Activated CD8-positive, alpha-beta memory T cell treated with anti-CD3 and anti-CD28 coated beads for 48 hours (primary cell): ENCODE data around the gene MARS1.

Experiments
- DNase-seq, 3 experiments: peaks; one replicate each; pipeline ENCODE4 v3.0.0-alpha.2; 2020; ENCODE audit warnings: low read depth in 2 of 3, low spot score in 2 of 3

MARS1 gene

GRCh38 chr12:57526477-57527126, 38.7 kb downstream of the MARS1 start:
- DNase-seq: no peak

DNA sequence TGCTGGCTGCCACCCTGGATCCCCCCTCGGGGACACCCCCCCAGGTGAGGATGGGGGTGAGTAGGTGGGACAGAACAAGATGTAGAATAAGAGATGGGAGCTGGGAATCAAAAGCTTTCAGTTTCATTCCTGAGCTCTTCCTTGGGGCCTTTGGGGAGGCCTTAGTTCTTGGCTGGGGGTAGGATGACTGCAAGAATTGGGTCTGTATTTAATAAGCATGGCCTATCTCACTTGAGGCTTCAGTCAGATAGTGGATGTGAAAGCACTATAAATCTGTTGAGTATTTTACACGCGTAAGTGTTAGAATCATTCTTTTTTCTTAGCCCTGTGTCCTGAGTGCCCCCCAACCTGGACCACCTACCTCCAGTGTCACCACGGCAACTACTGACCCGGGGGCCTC, 39.3 kb downstream of the MARS1 start:
- no peak for DNase-seq

DNA sequence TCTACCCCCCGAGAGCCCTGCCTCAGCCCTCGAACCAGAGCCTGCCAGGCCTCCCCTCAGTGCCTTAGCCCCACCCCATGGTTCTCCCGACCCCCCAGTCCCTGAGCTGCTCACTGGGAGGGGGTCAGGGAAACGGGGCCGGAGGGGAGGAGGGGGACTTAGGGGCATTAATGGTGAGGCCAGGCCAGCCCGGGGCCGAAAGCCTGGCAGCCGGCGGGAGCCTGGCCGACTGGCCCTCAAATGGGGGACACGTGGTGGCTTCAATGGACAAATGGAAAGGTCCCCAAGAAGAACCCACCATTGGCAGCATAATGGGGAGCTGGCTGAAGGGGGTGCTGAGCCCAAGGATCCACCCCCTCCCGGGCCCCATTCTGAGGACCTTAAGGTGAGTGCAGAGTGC, 40.3 kb downstream of the MARS1 start:
- DNase-seq: no peak

DNA sequence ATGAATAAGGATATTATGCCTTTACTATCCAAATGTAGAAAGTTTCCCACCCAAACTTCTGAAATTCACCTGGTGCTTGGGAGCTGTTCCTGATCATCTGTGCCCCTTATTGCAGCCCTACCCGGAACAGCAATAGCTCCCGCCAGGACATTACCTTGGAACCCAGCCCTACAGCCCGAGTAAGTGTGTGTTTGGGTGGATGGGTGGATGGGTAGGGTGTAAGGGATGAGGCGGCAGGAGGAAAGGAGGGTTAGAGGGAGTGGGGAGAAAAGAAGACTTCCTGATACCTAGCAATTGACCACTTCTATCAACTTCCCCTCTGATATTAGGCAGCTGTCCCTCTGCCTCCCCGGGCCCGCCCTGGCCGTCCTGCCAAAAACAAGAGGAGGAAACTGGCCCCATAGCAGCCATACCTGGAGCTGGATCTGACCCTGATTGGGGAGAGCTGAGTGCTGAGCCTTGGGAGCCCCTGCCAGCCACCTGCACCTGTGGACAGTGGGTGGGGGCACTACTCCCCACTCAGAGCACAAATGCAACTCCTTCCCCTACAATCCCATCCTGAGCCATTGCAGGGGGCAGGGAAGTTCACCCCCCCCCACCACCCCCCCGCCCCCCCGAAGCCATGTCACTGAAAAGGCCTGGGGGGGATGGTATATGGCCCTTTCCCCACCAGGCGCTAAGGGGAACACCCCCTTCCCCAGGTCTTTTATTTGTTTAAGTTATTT, 41.1 kb downstream of the MARS1 start:
- DNase-seq: no peak

DNA sequence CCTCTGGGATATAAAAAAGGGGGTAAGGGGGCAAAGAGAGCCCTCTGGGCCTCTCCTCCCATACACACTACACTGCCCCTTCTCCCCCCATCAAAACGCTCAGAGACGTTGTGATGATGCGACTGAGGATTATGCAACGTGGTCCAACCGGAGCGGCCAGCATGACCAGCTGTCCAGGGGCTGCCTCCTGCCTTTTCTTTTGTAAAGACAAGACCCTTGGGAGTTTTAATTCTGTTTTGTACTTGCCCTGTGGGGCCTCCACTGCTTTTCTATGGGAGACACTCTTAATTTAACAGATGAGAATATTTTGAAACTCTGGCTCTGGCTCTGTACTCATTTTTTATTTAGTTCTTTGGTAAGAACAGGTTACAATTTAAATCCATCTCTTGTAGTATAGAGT, 42.0 kb downstream of the MARS1 start:
- DNase-seq: no peak

DNA sequence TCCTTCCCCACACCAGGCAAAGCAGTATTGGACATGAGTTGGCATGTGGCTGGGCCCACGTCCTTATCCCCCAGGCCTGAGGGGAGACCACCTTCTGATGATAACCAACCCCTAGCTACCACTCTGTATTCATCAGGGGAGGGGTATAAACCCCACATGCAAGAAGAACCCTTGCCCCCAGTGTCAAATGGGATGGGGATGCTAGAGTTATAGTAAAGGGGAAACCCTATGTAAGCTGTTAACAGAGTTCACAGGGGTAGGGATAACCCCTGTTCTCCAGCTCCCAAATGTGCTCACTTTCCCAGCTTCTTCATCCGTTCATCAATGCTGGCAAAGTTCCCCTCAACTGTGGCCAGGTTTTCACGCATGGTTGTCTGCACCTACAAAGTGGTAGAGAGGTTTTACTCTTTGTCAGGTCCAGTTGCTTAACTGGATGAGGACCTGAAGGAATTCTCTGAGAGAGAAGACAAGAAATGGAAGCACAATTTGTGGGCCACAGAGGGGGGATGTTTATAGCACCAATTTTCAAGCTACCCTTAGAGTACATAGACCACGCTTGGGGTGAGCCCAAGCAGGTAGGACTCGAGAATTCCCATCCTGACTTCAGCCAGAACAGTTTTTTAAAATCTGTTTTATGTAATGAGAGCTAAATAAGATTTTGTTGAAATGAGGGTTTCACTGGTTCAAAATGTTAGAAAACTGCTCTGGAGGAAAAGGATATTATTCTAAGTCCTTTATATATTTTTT, 42.7 kb downstream of the MARS1 start:
- DNase-seq: no peak

DNA sequence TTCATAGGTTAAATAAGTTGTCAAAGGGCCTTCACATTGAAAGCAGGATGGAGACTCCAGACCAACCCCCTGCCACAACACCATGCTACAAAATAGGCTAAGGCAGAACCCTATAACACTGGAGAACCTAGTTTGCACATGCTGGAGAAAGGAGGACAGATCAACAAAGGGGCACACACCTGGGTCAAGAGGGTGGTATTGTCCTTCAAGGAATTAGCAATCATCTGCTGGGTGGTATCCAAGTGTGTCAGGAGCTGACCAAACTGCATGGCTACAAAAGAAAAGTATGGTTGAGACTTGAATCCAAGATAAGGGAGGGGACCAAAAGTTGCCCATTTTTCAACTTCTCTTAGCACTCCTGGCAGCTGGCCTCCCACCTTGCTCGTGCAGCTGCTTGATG, 44.0 kb downstream of the MARS1 start:
- DNase-seq: no peak

- DNase-seq: no peak
Observed at GRCh38 chr12:57533108-57533507, 45.2 kb downstream of the MARS1 start.

- DNase-seq: no peak
Observed at GRCh38 chr12:57534250-57534649, 46.4 kb downstream of the MARS1 start.

- DNase-seq: no peak
Observed at GRCh38 chr12:57534991-57535543, 47.2 kb downstream of the MARS1 start.

GRCh38 chr12:57535764-57536596, 48.1 kb downstream of the MARS1 start:
- no peak for DNase-seq

GRCh38 chr12:57536597-57536942, 48.7 kb downstream of the MARS1 start:
- DNase-seq: no peak

DNA sequence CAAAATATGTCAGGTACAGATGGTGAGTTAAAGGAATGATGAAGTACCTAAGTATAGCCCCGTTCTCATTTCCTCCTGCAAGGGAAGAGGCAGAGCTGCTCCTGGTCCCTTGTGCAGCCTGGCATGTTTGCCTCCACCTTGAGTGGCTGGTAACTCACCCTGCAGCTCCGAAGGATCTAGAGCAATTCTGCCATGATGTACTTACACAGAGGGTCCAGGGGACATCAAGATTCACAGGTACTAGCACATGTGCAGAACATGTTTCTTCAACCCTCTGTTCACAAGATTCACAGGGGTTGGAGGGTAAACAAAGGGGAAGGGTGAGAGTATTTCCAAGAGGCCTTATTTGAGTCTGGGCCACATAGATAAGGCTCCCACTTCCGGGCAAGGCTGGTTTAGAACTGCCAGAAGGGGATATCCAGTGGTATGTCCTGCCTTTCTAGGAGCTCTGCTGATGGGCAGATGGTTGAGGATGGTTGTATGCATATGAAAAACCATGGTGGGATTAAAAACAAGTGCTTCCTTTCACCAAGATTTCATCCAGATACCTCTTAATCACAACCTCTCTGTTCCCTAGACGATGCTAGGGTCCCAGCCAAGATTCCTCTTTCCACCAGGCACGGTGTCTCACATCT, 51.4 kb downstream of the MARS1 start:
- no peak for DNase-seq

- DNase-seq: no peak
Observed at GRCh38 chr12:57541001-57541400, 53.1 kb downstream of the MARS1 start.

DNA sequence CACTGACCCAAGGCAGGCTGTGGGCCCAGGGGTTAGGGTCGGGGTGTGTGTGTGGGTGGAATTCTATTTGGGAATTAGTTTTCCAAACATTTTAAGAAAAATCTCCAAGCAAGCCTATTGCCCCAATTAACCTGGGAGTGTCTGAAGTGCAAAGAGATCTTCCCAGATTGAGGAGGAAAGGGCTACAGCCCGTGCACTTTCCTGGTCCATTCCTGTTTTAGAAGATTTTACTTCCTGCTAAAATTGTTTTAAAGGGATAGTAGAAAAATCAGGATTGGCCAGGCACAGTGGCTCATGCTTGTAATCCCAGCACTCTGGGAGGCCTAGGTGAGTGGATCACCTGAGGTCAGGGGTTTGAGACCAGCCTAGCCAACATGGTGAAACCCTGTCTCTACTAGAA, 53.8 kb downstream of the MARS1 start:
- DNase-seq: no peak

DNA sequence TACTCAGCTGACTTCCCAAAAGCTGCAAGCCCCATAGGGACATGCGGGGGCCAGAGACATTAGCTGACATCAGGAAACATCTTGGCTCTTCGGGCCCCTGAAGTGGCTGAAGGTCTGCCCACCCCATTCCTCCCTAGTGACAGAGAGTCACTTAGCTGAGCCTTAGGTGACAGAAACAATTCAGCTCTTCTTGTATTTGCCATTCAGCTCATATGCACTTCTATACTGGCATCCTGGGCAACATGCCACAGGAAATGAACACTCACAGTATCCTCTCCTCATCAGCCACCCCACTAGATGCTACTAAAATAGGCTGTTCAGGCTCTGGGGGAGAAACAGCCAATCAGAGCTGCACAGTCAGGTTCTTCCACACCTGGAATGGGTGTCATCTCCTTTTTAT, 55.7 kb downstream of the MARS1 start:
- no peak for DNase-seq

GRCh38 chr12:57545809-57546437, 58.1 kb downstream of the MARS1 start:
- no peak for DNase-seq

DNA sequence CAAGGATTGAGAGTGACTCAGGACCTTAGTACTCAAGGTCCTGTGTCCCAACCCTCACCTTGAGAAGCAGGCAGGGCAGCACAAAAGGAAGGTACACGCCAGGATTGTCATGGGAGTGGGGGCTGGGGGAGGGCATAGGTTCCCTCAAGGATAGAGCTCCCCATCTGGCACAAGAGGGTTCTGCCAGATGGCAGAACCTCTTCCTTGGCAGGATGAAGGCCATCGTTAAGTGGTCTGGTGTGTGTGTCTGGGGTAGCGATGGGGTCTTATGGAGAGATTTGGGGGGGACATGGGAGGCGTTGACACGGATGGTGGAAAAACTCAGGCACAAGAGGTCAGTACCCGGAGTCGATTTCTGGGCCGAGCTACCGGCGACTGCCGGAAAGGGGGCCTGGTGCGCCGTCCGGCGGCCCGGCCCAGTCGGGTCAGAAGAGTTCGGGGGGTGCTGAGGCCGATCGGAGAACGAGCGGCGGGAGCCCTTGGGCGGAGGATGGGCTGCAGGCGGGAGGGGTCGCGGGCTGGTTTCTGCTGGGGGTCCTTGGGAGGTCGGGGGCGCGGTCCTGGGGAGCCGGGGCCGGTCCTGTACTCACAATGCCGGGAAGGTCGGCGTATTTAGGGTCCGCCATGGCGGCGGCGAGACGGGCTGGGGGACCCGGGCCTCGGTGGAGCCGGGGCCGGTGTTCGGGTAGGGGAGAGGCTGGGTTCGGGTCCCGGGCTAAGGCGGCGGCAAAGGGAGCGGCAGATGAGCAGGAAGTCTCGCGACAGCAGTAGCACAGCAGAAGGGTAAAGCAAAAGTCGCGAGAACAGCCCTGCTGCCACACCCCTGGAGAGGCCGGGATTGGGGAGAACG, 58.8 kb downstream of the MARS1 start, which contains the start of gene DCTN2:
Gene DCTN2, minus strand, starts transcription at position 755 of the 850 bp plus-strand sequence. Its CDS starts 129 bp downstream, at position 626.
- DNase-seq: peak; percentile 68 to 86 (median 83)
